Spinal cord (tissue), 10 donors: ENCODE data around the gene MYOZ2. TPM values are rescaled to one million over a fixed set of nuclear protein-coding genes. Genes with fewer than 3 reads are reported as not detected.
A peak's percentile ranks its signal among the peaks of the same experiment; 100 is the strongest.

Experiments used
- DNase-seq, 6 donors: peaks; one replicate each; pipeline versions ENCODE4 v3.0.0 to v3.0.0-alpha.2; 2013 to 2015; ENCODE audit warnings: low spot score in 6 of 6, low read depth in 4 of 6
- H3K27ac ChIP-seq: one replicate; pipeline ENCODE4 v1.5.1; 2013; ENCODE audit warnings: low read depth, low read length, control low read depth
- H3K27me3 ChIP-seq: one replicate; pipeline ENCODE4 v1.6.1; 2013; ENCODE audit warnings: low read length; ENCODE audit not compliant: control insufficient read depth, insufficient read depth
- H3K36me3 ChIP-seq: one replicate; pipeline ENCODE4 v1.6.1; 2013; ENCODE audit warnings: low read length; ENCODE audit not compliant: control insufficient read depth, insufficient read depth
- H3K4me1 ChIP-seq: one replicate; pipeline ENCODE4 v1.6.1; 2013; ENCODE audit warnings: low read length; ENCODE audit not compliant: control insufficient read depth, insufficient read depth
- H3K4me3 ChIP-seq: one replicate; pipeline ENCODE4 v1.5.1; 2013; ENCODE audit warnings: low read depth, low read length, control low read depth
- H3K9me3 ChIP-seq: one replicate; pipeline ENCODE4 v1.6.1; 2013; ENCODE audit warnings: low read length; ENCODE audit not compliant: control insufficient read depth, insufficient read depth
- WGBS: methylation state at CpG from one replicate; pipeline ENCODE4 v1.1.5; 2013; ENCODE audit warnings: missing lambda C conversion rate; ENCODE audit not compliant: insufficient coverage; 5-methylcytosine and 5-hydroxymethylcytosine counted together
- polyA plus RNA-seq, 2 donors: library from polyadenylated mRNA; unstranded; fragments of 120-200 nt; gene quantifications; one replicate each; pipeline ENCODE4 v1.2.1, GENCODE V29; 2013; ENCODE audit not compliant: insufficient read length in 2 of 2
- total RNA-seq, 2 donors: library from RNA; depleted of rRNA in 1 of 2; stranded (reverse); fragments of 120-200 nt in 1 of 2; fragments of >200 nt in 1 of 2; gene quantifications; one replicate each; pipeline versions ENCODE4 v1.2.3 to v1.2.4, GENCODE V29; 2013 to 2014
- donor health status: healthy.

The MYOZ2 gene
- total and polyA plus RNA-seq, 4 donors = 0.30 to 0.90 (median 0.49) TPM

DNA sequence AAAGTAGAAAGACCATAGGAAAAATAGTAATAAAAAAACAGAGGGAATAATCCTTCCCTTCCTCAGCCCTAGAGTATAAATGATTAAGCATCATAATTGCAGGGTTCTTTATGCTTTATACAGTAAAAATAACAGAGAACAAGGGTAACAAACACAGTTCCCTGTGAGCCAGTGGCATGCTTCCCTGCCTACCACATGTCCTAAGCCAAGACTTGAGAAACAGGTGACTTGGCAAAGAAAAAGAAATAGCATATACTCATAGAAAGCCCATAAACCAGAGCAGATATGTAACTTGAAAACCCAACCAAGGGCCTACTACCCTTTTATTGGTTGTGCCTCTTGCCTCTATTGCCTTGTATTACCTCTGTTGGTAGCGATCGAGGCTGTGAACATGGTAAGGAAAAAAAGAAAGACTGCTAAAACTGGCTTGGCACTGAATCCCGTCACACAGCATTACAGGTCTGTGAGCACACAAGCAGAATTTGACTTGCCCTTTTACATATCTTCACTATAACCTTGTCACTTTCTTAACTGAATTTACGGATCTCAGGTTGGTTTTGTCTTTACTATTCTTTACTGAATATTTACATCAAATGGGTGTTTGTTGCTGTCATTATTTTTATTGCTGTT is 30.9 kb upstream of the MYOZ2 start:
- WGBS = no CpG with 5 or more reads among the region's 4 CpGs
- Histone ChIP-seq H3K36me3 (no peaks in the 10 kb centered on the region), H3K9me3 (peaks cover 1% of the 10 kb centered on the region), H3K27me3 (no peaks in the 10 kb centered on the region), H3K27ac (no peak overlapping the region), H3K4me1 (no peaks in the 10 kb centered on the region), H3K4me3 (no peak overlapping the region)
- DNase-seq = no peak

DNA sequence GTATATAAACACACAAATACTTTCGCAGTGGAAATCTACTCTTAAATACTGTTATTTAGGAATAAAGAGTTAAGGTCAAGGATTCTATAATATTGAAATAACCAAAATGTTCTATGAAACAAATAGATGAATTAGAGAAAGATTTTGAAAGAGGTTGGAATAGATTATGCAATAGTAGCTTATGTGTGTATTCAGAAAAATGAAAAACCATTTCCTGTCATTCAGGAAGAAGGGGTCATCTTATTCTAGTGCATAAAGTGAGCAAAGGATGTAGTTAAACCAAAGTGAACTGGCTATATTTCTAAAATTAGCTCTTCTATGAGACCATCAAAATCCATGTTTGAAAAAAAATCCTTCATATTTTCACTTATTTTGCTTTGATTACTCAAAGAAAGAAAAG is 30.0 kb upstream of the MYOZ2 start:
- H3K4me3 ChIP-seq = no peak overlapping the region
- H3K27me3 ChIP-seq = no peaks in the 10 kb centered on the region
- H3K27ac ChIP-seq = no peak overlapping the region
- DNase-seq = no peak
- H3K36me3 ChIP-seq = no peaks in the 10 kb centered on the region
- H3K4me1 ChIP-seq = no peaks in the 10 kb centered on the region
- H3K9me3 ChIP-seq = peaks cover 1% of the 10 kb centered on the region
- no CpG with 5 or more reads among the region's 1 CpG for WGBS

DNA sequence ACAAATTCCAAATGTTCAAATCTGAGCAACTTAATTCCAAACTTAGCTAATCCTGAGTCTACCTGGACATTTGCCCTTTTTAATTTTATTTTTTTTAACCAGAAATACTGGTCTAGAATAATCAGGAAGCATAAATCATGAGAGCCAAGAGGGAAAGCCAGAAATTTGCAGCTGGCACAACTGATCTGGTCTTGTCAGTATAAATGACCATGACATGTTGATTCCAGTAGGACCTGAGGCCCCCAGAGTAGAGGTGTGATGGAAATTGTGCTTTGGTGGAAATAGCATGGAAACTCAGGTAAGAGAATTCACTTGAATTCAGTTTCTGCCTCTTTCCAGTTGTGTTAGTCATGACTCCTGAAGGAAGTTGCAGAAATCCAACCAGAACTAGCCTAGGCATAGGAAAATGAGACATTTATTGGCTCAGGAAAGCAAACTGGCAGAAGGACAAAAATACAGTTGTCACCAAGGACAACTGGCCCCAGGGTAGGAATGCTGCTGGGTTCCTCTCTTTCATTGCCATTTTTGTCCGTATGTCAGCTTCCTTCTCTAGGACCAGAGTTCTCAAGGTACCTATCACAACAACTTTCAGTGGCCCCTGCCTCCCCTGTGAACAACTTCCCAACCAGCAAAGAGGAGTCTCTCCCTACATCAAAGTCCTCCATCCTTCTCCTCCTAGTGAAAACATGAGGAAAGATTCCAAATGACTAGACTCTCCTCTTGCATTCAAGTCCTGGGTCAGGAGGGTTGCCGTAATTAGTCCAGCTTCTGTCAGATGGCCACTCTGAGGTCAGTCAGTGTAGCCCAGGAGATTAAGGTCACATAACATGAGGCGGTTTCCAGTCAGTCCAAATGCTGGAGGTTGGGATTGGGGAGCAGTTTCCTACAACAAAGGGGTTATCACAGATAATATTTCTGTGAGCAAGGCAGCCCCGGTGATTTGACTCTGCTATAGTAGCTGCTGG is 29.3 kb upstream of the MYOZ2 start:
- peaks cover 1% of the 10 kb centered on the region for H3K9me3 ChIP-seq
- no peaks in the 10 kb centered on the region for H3K27me3 ChIP-seq
- DNase-seq = no peak
- H3K36me3 ChIP-seq = no peaks in the 10 kb centered on the region
- H3K4me3 ChIP-seq = no peak overlapping the region
- 69% methylated on average over 3 of the region's 4 CpGs for WGBS
- H3K27ac ChIP-seq = no peak overlapping the region
- no peaks in the 10 kb centered on the region for H3K4me1 ChIP-seq

DNA sequence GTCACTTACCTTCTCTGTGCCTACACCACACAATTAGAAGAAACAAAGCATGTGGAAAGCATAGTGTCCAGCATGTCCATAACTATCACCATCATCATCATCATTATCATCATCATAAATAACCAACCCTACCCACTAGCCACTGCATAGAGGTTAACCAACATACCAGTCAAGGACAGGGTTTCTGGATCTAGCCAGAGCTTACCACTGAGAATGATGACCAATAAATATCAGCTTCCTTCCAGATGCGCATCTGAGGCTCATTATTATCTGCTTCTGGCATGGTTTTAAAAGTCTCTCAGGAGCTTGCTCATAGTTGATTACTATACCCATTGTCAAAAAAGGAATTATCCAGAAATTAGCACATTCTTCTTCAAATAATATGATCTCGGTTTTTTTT is 25.5 kb upstream of the MYOZ2 start:
- Histone ChIP-seq H3K9me3 (no peaks in the 10 kb centered on the region), H3K36me3 (no peaks in the 10 kb centered on the region), H3K4me1 (no peaks in the 10 kb centered on the region), H3K27ac (no peak overlapping the region), H3K4me3 (no peak overlapping the region), H3K27me3 (no peaks in the 10 kb centered on the region)
- WGBS = 100% methylated on average over 1 of the region's 2 CpGs
- no peak for DNase-seq

DNA sequence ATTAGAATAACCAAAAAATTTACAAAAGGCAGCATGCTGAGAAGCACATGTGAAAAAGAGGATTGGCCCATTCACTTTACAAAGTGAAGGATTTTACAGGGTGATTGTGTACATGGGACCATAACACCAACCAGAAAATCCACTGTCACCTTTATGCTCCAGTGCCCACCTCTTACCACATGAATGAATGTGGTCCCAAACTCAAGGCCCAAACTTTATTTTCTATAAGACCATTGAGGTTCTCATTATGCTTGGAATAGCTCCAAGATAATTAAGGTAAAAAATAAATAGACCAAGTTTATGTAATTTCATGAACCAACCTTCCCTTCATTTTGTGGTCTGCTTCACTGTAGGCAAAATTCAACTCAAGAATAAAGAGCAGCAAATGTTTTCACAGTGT is 24.3 kb upstream of the MYOZ2 start:
- H3K27me3 ChIP-seq = no peaks in the 10 kb centered on the region
- no peak overlapping the region for H3K27ac ChIP-seq
- no peaks in the 10 kb centered on the region for H3K9me3 ChIP-seq
- H3K36me3 ChIP-seq = no peaks in the 10 kb centered on the region
- DNase-seq = no peak
- H3K4me1 ChIP-seq = no peaks in the 10 kb centered on the region
- no peak overlapping the region for H3K4me3 ChIP-seq

DNA sequence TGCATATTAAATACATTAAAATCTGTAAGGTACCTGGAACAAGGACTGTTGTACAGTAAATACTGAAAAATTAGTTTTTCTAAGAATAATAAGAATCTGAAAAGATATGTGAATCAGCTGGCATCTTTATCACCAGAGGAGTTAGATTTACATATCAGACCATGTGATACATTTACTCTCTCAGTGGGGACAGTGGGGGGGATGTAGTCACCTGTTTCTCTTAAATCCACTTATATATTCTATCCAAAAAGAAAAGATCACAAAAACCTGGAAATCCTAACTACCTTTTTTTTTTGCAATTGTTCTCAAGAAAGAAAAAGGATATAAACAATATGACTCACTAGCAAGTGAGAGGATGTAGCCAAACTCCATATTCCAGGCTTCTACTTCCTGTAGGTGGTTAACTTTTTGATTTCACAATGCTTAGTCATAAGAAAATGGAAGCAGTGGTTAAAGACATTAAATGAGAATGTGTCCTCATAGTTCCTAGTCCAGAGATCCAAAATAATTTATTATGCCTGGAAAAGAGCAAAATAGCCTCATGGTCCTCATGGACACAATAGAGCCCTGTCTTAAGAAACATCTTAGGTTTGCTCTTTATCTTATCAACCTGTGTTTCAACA is 22.5 kb upstream of the MYOZ2 start:
- no peaks in the 10 kb centered on the region for H3K4me1 ChIP-seq
- no peaks in the 10 kb centered on the region for H3K27me3 ChIP-seq
- no peaks in the 10 kb centered on the region for H3K9me3 ChIP-seq
- H3K36me3 ChIP-seq = no peaks in the 10 kb centered on the region
- H3K4me3 ChIP-seq = no peak overlapping the region
- H3K27ac ChIP-seq = no peak overlapping the region
- DNase-seq = no peak

DNA sequence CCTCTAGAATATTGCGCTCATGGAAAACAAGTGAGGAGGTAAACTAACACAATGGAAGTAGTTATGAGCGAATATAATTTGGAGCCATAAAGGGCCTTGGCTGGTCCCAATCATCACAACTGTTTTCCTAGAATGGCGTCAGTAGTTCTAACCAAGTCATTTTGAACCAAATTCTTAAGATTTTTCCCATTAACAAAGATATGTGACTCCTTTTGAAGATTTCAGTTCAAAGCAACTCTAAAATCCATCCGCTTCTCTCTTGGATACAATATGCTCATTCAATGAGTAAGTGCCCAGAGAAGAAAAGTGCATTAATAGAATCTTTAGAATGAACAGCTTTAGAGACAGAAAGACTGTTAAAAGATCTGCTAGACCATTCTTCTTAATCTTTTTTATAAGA is 19.6 kb upstream of the MYOZ2 start:
- H3K4me3 ChIP-seq = no peak overlapping the region
- no peaks in the 10 kb centered on the region for H3K27me3 ChIP-seq
- DNase-seq = no peak
- no peaks in the 10 kb centered on the region for H3K9me3 ChIP-seq
- H3K4me1 ChIP-seq = no peaks in the 10 kb centered on the region
- no peaks in the 10 kb centered on the region for H3K36me3 ChIP-seq
- peak overlapping the region; percentile 90 for H3K27ac ChIP-seq
- WGBS = no CpG with 5 or more reads among the region's 4 CpGs

DNA sequence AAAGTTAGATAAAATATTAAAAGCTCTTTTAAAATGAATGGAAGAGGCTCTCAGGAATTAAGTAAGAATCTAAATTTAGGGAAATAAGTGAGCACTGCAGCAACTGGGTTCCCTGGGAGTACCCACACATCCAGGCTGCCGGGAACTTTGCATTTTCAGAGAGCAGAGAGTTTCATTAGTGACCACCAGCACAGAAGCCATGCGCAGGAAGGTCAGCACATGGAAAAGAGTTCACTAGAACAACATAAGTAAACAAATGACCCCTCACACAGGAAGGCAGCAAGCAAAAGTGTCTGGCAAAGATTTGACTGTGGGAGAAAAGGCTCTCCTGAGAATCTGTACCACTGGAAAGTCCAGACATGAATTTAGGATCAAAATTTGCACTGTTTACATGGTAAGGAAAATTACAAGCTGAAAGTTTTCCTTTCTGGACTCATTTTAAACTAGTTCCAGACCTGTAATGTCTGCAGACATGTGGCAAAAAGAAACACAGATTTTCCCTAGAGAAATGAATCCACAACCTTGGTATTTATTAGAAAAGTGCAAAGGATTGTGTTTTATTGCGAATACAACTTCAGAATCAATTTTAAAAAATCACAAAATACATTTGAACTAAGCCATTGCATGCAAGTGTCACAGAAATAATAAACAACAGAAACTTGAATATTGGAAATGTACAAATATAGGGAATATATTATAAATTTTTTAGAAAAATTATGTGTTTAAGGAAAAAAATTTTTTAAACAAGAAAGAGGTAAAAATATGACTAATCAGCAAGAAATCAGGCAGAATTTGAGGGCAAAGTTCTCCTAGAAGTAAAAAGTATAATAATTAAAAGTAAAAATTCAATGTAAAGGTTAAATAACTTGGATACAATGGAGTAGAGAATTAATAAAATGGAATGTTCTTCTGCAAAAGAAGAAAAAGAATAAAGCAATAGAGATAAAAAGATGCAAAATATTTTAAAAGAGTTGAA is 18.4 kb upstream of the MYOZ2 start:
- Histone ChIP-seq H3K27me3 (no peaks in the 10 kb centered on the region), H3K4me1 (no peaks in the 10 kb centered on the region), H3K9me3 (no peaks in the 10 kb centered on the region), H3K27ac (peak overlapping the region; percentile 85), H3K36me3 (no peaks in the 10 kb centered on the region), H3K4me3 (no peak overlapping the region)
- DNase-seq = no peak
- WGBS = no CpG with 5 or more reads among the region's 3 CpGs

DNA sequence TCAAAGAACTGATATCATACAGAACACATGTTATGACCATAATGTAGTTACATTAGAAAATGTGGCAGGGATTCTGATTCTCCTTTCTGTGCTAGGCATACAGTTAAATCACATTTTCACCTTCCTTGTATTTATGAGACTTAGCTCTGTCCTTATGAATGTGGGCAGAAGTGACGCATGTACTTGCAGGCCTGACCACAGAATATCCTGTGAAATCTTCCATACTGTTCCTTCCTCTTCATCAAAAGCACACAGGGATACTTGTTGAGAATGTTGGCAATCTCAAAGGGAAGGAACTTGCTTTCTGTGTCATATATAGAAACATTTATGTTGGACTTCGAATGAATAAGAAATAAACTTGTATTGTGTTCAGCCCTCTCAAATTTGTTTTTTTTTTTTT is 17.2 kb upstream of the MYOZ2 start:
- H3K4me1 ChIP-seq = no peaks in the 10 kb centered on the region
- DNase-seq = no peak
- no peaks in the 10 kb centered on the region for H3K9me3 ChIP-seq
- no peaks in the 10 kb centered on the region for H3K36me3 ChIP-seq
- peak overlapping the region; percentile 68 for H3K27ac ChIP-seq
- WGBS = no CpG with 5 or more reads among the region's 2 CpGs
- no peaks in the 10 kb centered on the region for H3K27me3 ChIP-seq
- no peak overlapping the region for H3K4me3 ChIP-seq
